Measurements from ENCODE around the gene RAB34. TPM values are rescaled to one million over a fixed set of nuclear protein-coding genes. Genes with fewer than 3 reads are reported as not detected.
A peak's percentile ranks its signal among the peaks of the same experiment; 100 is the strongest.

RAB34 gene
- total RNA-seq, 3 donors from 2014 or later (not counting 1 experiment from before 2014, with no cell fraction given): 3.7 to 12.9 (median 3.8) TPM

DNA sequence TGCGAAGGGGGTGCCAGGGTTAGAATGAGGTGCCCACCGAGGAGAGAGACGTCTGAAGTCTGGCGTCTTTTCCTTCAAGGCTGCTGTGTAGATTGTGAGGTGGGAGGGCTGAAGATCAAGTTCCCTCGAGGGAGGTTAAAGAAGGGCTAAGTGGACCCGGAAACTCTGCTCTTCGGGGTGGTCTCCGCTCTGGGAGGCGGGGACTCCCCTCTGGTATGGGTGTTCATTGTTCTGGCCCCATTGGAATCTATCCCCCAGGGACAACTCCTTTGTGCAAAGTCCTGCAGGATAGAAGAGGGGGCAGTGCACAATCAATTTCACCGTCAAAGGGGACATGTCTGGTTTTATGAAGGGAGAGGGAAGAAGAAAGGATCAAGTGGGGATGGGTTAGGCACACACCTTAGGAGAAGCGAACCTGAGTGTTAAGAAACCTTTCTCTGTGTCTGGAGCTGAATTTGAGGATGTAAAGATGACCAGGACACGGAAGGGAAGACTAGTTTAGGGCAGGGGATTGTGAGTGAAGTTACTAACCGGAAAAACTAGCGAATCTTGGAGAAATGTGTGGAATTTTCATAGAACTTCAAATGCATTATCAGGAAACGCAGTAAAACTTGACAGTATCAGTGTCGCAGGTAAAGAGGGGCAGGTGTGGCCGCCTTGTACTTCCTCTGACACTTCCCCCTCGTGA lies 809 bp upstream of the RAB34 start:
- H3K4me1 Mint-ChIP-seq: peaks cover 17 to 36% of the 10 kb centered on the region in 2 donors
- WGBS (ENCODE audit: insufficient coverage): 66% methylated on average over 17 of the region's 18 CpGs
- Histone ChIP-seq H3K27me3 (ENCODE audit: control insufficient read depth, insufficient read depth, low read length) (peaks cover 14% of the 10 kb centered on the region), H3K4me1 (ENCODE audit: control insufficient read depth, insufficient read depth, low read length) (peaks cover 48% of the 10 kb centered on the region), H3K4me3 (ENCODE audit: low read length) (no peak overlapping the region), H3K27ac (ENCODE audit: low read length) (no peak overlapping the region), H3K9me3 (ENCODE audit: control insufficient read depth, insufficient read depth, low read length) (no peaks in the 10 kb centered on the region), H3K36me3 (ENCODE audit: control insufficient read depth, insufficient read depth, low read length) (peaks cover 27% of the 10 kb centered on the region)
- H3K27me3 Mint-ChIP-seq (ENCODE audit: low read depth in 2 of 2): peaks cover 15 to 28% of the 10 kb centered on the region in 2 donors
- no peaks in the 10 kb centered on the region for H3K9me3 Mint-ChIP-seq
- ATAC-seq (no peak), DNase-seq (no peak)
- no peaks in the 10 kb centered on the region for H3K36me3 Mint-ChIP-seq
- TF ChIP-seq, protein P1, sequence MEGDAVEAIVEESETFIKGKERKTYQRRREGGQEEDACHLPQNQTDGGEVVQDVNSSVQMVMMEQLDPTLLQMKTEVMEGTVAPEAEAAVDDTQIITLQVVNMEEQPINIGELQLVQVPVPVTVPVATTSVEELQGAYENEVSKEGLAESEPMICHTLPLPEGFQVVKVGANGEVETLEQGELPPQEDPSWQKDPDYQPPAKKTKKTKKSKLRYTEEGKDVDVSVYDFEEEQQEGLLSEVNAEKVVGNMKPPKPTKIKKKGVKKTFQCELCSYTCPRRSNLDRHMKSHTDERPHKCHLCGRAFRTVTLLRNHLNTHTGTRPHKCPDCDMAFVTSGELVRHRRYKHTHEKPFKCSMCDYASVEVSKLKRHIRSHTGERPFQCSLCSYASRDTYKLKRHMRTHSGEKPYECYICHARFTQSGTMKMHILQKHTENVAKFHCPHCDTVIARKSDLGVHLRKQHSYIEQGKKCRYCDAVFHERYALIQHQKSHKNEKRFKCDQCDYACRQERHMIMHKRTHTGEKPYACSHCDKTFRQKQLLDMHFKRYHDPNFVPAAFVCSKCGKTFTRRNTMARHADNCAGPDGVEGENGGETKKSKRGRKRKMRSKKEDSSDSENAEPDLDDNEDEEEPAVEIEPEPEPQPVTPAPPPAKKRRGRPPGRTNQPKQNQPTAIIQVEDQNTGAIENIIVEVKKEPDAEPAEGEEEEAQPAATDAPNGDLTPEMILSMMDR (IDR thresholded peaks at IDR 0.05): no peak
- peak overlapping the region; percentile 3 to 16 for H3K27ac Mint-ChIP-seq
- peak overlapping the region; percentile 40 for H3K4me3 Mint-ChIP-seq
- intact Hi-C loops (cut with micrococcal nuclease): loop anchor here (1.0 to 10.0 kb wide), 6 partner anchors 10 to 384 kb away; partner anchors contain the start of genes BLTP2, IFT20, NEK8 and PHF12

DNA sequence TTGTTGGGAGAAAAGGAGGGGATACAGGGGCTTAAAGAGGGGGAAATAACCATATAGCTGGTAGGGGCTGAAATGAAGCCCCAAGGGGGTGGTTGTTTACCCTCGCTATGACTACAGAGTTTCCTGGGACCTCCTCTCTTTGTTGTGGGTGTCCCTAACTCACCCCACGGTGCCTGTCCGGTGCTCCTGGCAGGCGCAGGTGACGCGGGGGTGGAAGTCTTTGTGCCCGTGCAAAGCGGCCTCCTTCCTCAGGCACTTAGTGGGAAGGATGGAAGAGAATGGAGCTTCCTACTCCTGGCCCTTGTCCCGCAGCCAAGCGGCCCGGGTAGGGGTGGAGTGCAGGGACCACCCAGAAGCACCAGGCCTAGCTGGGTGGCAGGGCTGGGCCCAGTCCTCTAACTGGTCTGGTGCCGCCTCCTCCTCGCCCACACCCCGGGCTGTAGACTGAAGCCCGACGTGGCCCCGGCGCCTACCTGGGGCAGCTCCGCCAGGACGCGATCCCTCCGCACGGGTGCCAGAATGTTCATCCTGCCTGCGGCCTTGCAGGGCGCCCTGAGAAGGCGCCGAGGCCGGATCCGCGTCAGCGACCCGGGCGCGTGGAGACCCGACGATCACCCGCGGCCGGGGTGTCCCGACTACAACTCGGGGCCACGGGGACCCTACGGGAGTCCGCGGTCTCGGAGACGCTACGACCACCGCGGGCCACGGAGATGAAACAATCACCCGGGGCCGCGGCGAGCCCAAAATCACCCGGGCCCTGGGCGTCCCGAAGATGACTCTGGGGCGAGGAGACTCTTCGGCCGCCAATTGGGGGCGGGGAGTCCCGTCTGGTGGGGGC lies 709 bp downstream of the RAB34 start:
- H3K9me3 Mint-ChIP-seq: no peaks in the 10 kb centered on the region
- H3K4me3 Mint-ChIP-seq: peak overlapping the region; percentile 31
- peaks cover 14% of the 10 kb centered on the region for H3K27me3 ChIP-seq (ENCODE audit: control insufficient read depth, insufficient read depth, low read length)
- H3K4me3 ChIP-seq (ENCODE audit: low read length): peak overlapping the region; percentile 26
- H3K4me1 Mint-ChIP-seq: peaks cover 24 to 41% of the 10 kb centered on the region in 2 donors
- no peaks in the 10 kb centered on the region for H3K36me3 Mint-ChIP-seq
- no peak overlapping the region for H3K27ac ChIP-seq (ENCODE audit: low read length)
- H3K9me3 ChIP-seq (ENCODE audit: control insufficient read depth, insufficient read depth, low read length): no peaks in the 10 kb centered on the region
- H3K4me1 ChIP-seq (ENCODE audit: control insufficient read depth, insufficient read depth, low read length): peaks cover 47% of the 10 kb centered on the region
- intact Hi-C loops (cut with micrococcal nuclease): loop anchor here (5.0 to 10.0 kb wide), 3 partner anchors 35 to 382 kb away; partner anchors contain the start of genes IFT20, SDF2, SUPT6H and TNFAIP1
- WGBS (ENCODE audit: insufficient coverage): 31% methylated on average over 63 of the region's 63 CpGs
- DNase-seq (no peak), ATAC-seq (no peak)
- peaks cover 15 to 28% of the 10 kb centered on the region in 2 donors for H3K27me3 Mint-ChIP-seq (ENCODE audit: low read depth in 2 of 2)
- TF ChIP-seq, protein P1 (IDR thresholded peaks at IDR 0.05): no peak
- H3K36me3 ChIP-seq (ENCODE audit: control insufficient read depth, insufficient read depth, low read length): peaks cover 11% of the 10 kb centered on the region
- H3K27ac Mint-ChIP-seq: no peak overlapping the region

DNA sequence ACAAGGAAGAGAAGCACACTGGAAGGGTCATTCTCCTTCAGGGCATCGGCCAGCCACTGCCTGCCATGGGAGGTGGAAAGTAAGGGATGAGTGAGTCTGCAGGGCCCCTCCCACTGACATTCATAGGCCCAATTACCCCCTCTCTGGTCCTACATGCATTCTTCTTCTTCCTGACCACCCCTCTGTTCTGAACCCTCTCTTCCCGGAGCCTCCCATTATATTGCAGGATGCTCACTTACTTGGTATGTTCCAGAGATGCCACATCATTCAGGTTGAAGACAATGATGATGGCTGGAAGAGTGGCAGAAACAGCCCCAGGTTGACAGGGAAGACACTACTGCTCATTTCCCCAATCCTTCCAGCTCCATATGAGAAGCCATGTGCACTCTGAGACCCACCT lies 2.5 kb downstream of the RAB34 start:
- Mint-ChIP-seq H3K4me3 (no peak overlapping the region), H3K9me3 (no peaks in the 10 kb centered on the region), H3K36me3 (no peaks in the 10 kb centered on the region), H3K27ac (no peak overlapping the region), H3K4me1 (peaks cover 29 to 42% of the 10 kb centered on the region in 2 donors), H3K27me3 (ENCODE audit: low read depth in 2 of 2) (peaks cover 15 to 28% of the 10 kb centered on the region in 2 donors)
- DNase-seq: no peak
- Histone ChIP-seq H3K27ac (ENCODE audit: low read length) (no peak overlapping the region), H3K9me3 (ENCODE audit: control insufficient read depth, insufficient read depth, low read length) (no peaks in the 10 kb centered on the region), H3K27me3 (ENCODE audit: control insufficient read depth, insufficient read depth, low read length) (peaks cover 14% of the 10 kb centered on the region), H3K36me3 (ENCODE audit: control insufficient read depth, insufficient read depth, low read length) (no peaks in the 10 kb centered on the region), H3K4me1 (ENCODE audit: control insufficient read depth, insufficient read depth, low read length) (peaks cover 42% of the 10 kb centered on the region), H3K4me3 (ENCODE audit: low read length) (no peak overlapping the region)
- intact Hi-C loops (cut with micrococcal nuclease): loop anchor here (5.0 to 10.0 kb wide), 3 partner anchors 37 to 380 kb away; partner anchors contain the start of genes IFT20, SDF2, SUPT6H and TNFAIP1
- no peak for ATAC-seq
- TF ChIP-seq, protein P1 (IDR thresholded peaks at IDR 0.05): no peak
- WGBS (ENCODE audit: insufficient coverage): 57% methylated on average over 1 of the region's 2 CpGs

Data from natural killer cell (primary cell).